Bronchial epithelial cell (primary cell): ENCODE data around the gene DGLUCY. TPM values are rescaled to one million over a fixed set of nuclear protein-coding genes. Genes with fewer than 3 reads are reported as not detected.

ENCODE experiments used
- DNase-seq: peaks from one replicate; pipeline ENCODE4 v3.0.0-alpha.2; 2010; ENCODE audit warnings: low read depth
- FAIRE-seq: peaks from 2 replicates; lab custom pipeline; 2011; peaks lifted over from hg19 to GRCh38; lab: Jason Lieb, UNC
- H3K27me3 ChIP-seq: 2 replicates; pipeline ENCODE4 v1.5.1; 2011; ENCODE audit warnings: low read length; ENCODE audit not compliant: control insufficient read depth, insufficient read depth
- H3K36me3 ChIP-seq: 2 replicates; pipeline ENCODE4 v1.5.1; 2011; ENCODE audit warnings: low read length; ENCODE audit not compliant: control insufficient read depth, insufficient read depth
- H3K4me3 ChIP-seq: 2 replicates; pipeline ENCODE4 v1.5.1; 2011; ENCODE audit warnings: mild to moderate bottlenecking, low read depth, low read length, control low read depth
- CTCF ChIP-seq: IDR thresholded peaks from 2 replicates; pipeline ENCODE4 v1.5.1; 2011; ENCODE audit warnings: mild to moderate bottlenecking, moderate library complexity, low read length, control low read depth, inconsistent platforms; ENCODE audit not compliant: insufficient read depth, severe bottlenecking
- total RNA-seq: library from RNA; depleted of rRNA; stranded (reverse); fragments of >200 nt; gene quantifications from 2 replicates; pipeline ENCODE4 v1.2.1, GENCODE V29; 2014

DGLUCY gene
- total RNA-seq, 1 donor from 2014 or later: 8.4 TPM

GRCh38 chr14:91111443-91111842 is 2.4 kb upstream of the DGLUCY start:
- Histone ChIP-seq H3K27me3 (no peaks in the 10 kb centered on the region), H3K4me3 (no peak overlapping the region), H3K36me3 (no peaks in the 10 kb centered on the region)
- no peak for FAIRE-seq
- DNase-seq: peak; percentile 50
- no peak for TF ChIP-seq CTCF

- FAIRE-seq (no peak), DNase-seq (no peak)
- TF ChIP-seq CTCF: no peak
Observed at GRCh38 chr14:91112194-91112593, 1.7 kb upstream of the DGLUCY start.

GRCh38 chr14:91114079-91115065 is 499 bp downstream of the DGLUCY start:
- FAIRE-seq (no peak), DNase-seq (peak; percentile 62)
- H3K36me3 ChIP-seq: no peaks in the 10 kb centered on the region
- H3K4me3 ChIP-seq: peak overlapping the region; percentile 27
- no peak for TF ChIP-seq CTCF
- no peaks in the 10 kb centered on the region for H3K27me3 ChIP-seq

More at GRCh38 chr14:91112194-91112593, 1.7 kb upstream of the DGLUCY start:
- H3K4me3 ChIP-seq: no peak overlapping the region
- H3K27me3 ChIP-seq: no peaks in the 10 kb centered on the region
- no peaks in the 10 kb centered on the region for H3K36me3 ChIP-seq

- Histone ChIP-seq H3K4me3 (no peak overlapping the region), H3K27me3 (no peaks in the 10 kb centered on the region), H3K36me3 (no peaks in the 10 kb centered on the region)
- no peak for DNase-seq
- TF ChIP-seq CTCF: no peak
- FAIRE-seq: no peak
Observed at GRCh38 chr14:91115986-91116770, 2.3 kb downstream of the DGLUCY start.

GRCh38 chr14:91116913-91117588 is 3.2 kb downstream of the DGLUCY start:
- H3K4me3 ChIP-seq: no peak overlapping the region

More at GRCh38 chr14:91116913-91117588, 3.2 kb downstream of the DGLUCY start:
- no peaks in the 10 kb centered on the region for H3K27me3 ChIP-seq
- H3K36me3 ChIP-seq: no peaks in the 10 kb centered on the region
- FAIRE-seq (no peak), DNase-seq (no peak)
- no peak for TF ChIP-seq CTCF
